K562 (cell line): Measurements from ENCODE around the gene METTL22.

ENCODE experiments used
- EZH2 ChIP-seq: IDR thresholded peaks from 2 replicates; pipeline ENCODE4 v1.6.1; 2012; ENCODE audit warnings: low read depth, mild to moderate bottlenecking, inconsistent platforms, low read length, borderline replicate concordance
- FOXJ3 ChIP-seq: sonication (generic); formaldehyde crosslinking; IDR thresholded peaks from 2 replicates; pipeline ENCODE4 v1.4.0; 2020; ENCODE audit warnings: mild to moderate bottlenecking, missing genetic modification reagents
- RNF2 ChIP-seq: sonication (generic); IDR thresholded peaks from 2 replicates; pipeline ENCODE4 v1.6.1; 2016
- ZNF274 ChIP-seq: IDR thresholded peaks from 2 replicates; pipeline ENCODE4 v1.6.1; 2011; ENCODE audit warnings: low read depth, mild to moderate bottlenecking, low read length, moderate library complexity, borderline replicate concordance
- ZNF431 ChIP-seq: sonication (generic); formaldehyde crosslinking; IDR thresholded peaks from 2 replicates; pipeline ENCODE4 v1.8.0; 2022; ENCODE audit warnings: mild to moderate bottlenecking, missing genetic modification reagents
- TF ChIP-seq, protein P1 (sequence below): fragments of 150-350 bp; conservative IDR thresholded peaks from 2 replicates; pipeline ENCODE4 v1.6.1; 2014; ENCODE audit warnings: low read length
- TF ChIP-seq, protein P2 (sequence below), 3 experiments: IDR thresholded peaks in 2 of 3; conservative IDR thresholded peaks in 1 of 3; 2 replicates each; pipeline ENCODE4 v1.5.1; 2011 to 2012; ENCODE audit warnings: low read length in 3 of 3, mild to moderate bottlenecking in 3 of 3, control low read depth in 2 of 3, improper control_type of control experiment in 1 of 3, inconsistent platforms in 1 of 3, low read depth in 1 of 3, mixed read lengths in 1 of 3, moderate library complexity in 1 of 3; ENCODE audit not compliant: insufficient read depth in 2 of 3

DNA sequence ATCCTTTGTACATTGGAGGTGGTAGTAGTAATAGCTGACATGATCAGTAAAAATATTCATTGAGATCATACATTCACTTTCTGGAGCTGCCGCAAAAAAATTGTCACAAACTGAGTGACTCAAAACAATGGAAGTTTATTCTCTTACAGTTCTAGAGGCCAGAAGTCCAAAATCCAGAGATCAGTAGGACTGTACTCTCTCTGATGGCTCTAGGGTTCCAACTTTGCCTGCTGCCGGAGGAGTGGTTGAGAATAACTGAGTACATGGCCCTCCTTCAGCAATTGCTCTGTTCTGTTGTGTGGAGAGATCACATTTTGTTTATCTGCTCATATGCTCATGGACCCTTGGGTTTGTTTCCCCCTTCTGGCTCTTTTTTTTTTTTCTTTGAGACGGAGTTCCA lies 76.5 kb downstream of the METTL22 start:
- TF ChIP-seq RNF2 (no peak), FOXJ3 (CRISPR knock-in tag) (no peak), ZNF431 (no peak), ZNF274 (no peak), EZH2 (no peak)
- TF ChIP-seq, protein P1, sequence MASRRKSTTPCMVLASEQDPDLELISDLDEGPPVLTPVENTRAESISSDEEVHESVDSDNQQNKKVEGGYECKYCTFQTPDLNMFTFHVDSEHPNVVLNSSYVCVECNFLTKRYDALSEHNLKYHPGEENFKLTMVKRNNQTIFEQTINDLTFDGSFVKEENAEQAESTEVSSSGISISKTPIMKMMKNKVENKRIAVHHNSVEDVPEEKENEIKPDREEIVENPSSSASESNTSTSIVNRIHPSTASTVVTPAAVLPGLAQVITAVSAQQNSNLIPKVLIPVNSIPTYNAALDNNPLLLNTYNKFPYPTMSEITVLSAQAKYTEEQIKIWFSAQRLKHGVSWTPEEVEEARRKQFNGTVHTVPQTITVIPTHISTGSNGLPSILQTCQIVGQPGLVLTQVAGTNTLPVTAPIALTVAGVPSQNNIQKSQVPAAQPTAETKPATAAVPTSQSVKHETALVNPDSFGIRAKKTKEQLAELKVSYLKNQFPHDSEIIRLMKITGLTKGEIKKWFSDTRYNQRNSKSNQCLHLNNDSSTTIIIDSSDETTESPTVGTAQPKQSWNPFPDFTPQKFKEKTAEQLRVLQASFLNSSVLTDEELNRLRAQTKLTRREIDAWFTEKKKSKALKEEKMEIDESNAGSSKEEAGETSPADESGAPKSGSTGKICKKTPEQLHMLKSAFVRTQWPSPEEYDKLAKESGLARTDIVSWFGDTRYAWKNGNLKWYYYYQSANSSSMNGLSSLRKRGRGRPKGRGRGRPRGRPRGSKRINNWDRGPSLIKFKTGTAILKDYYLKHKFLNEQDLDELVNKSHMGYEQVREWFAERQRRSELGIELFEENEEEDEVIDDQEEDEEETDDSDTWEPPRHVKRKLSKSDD, result no peak
- TF ChIP-seq, protein P2, sequence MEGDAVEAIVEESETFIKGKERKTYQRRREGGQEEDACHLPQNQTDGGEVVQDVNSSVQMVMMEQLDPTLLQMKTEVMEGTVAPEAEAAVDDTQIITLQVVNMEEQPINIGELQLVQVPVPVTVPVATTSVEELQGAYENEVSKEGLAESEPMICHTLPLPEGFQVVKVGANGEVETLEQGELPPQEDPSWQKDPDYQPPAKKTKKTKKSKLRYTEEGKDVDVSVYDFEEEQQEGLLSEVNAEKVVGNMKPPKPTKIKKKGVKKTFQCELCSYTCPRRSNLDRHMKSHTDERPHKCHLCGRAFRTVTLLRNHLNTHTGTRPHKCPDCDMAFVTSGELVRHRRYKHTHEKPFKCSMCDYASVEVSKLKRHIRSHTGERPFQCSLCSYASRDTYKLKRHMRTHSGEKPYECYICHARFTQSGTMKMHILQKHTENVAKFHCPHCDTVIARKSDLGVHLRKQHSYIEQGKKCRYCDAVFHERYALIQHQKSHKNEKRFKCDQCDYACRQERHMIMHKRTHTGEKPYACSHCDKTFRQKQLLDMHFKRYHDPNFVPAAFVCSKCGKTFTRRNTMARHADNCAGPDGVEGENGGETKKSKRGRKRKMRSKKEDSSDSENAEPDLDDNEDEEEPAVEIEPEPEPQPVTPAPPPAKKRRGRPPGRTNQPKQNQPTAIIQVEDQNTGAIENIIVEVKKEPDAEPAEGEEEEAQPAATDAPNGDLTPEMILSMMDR (IDR thresholded peaks at IDR 0.05 in 2 of 3, conservative IDR thresholded peaks at IDR 0.05 in 1 of 3; ENCODE audit: insufficient read depth in 2 of 3, low read depth in 1 of 3, low read length in 3 of 3), result no peak
